NCI-H1694 treated with DMSO at 0.1 percent for 48 hours (cell line): ENCODE data around the gene MRPL11.

ENCODE experiments used
- DNase-seq: peaks from one replicate; lab custom pipeline; 2025; lab: John Stamatoyannopoulos, UW

MRPL11 gene

GRCh38 chr11:66438504-66439466 lies at the start of gene MRPL11:
Gene MRPL11 (minus strand): TSS chr11:66438848. CDS start chr11:66438754, 94 bp downstream.
- DNase-seq = peak; percentile 91

DNA sequence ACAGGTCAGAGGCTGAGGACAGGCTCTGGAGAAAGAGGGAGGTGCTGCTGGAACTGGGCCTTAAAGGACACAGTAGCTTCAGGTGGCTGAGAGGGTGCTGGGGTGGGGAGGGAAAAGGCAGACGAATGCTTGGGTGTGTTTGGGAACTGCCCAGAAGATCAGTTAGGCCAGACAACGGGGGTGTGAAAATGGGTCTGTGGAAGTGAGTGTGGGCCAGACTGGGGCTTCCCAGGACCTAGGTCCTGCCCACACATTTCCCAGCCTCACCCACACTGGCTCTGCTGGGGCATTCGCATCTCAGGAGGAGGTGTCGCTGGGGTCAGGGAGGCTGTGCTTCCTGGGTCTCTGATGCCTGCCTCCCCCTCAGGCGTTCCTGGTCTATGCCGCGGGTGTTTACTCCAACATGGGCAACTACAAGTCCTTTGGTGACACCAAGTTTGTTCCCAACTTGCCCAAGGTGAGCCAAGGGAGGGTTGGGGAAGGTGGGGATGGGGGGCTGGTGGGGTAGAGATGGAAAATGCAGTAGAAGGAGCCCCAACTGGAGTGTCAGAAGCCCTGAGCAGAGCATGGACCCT lies 46.2 kb upstream of the MRPL11 start:
- DNase-seq = no peak

- DNase-seq = peak; percentile 84
Measured at GRCh38 chr11:66480117-66480938, 41.7 kb upstream of the MRPL11 start, which contains the start of gene DPP3. Gene DPP3 (plus strand): TSS chr11:66480434. CDS start chr11:66482201, 1,767 bp downstream.

- DNase-seq = no peak
Measured at GRCh38 chr11:66479394-66480116, 40.9 kb upstream of the MRPL11 start.

- no peak for DNase-seq
Measured at GRCh38 chr11:66478729-66479393, 40.2 kb upstream of the MRPL11 start.

DNA sequence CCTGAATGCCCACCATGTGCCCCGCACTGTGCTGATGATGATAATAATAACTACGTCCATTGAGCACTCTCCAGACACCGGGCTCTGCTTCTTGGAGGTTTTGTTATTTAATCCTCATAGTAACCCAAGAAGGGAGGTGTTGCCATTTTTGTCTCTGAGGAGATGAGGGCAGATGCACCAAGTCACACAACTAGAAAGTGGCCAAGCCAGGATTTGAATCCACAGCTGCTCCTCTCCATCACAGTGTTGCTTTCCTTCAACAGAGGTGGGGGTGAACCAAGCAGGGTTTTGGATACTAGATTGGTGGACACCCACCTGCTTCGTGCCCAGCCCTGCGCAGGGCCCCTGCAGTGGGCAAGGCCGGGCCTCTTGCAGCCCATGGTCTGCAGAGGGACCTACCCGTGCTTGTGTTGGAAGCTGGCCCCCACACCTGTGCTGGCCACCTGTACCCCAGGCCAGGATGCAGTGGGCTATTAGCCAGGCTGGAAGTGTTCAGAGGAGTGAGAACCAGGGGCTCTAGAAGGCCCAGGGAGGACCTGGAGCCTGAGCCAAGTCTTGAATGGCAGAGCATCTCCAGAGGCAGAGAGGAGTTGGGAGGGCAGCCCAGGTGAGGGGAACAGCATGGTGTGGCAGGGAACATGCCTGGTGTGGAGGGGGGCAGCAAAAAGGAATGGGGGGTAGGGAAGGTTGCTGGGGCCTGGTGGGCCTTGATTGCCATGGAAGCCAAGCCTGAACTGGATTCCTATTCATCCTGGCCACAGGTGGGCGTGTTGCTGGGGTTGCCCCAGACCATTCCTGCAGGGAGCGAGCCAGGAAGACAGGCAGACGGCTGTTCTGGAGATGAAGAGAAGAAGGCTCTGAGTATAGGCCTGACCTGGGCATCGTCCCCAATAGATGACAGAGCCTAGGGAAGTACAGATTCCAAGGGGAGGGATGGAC lies 38.9 kb upstream of the MRPL11 start:
- no peak for DNase-seq

DNA sequence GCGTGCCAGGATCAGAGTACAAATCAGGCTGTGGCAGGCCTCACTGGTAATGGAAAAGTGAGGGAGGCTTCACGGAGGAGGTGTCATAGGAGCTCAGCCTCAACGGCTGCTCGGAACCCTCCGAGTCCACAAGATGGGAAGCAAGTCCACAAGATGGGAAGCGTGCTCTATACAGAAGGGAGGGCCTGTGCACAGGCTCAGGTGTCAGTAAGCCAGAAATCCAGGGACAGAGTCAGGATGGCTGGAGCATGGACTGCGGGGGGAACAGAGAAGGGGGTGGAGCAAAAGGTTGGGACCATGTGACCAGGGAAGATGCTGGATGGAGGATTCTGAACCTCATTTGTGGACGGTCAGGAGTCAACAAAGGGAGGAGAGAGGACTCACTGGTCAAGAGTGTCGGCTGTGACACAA lies 38.2 kb upstream of the MRPL11 start:
- DNase-seq = no peak

GRCh38 chr11:66476173-66476840 lies 37.7 kb upstream of the MRPL11 start:
- DNase-seq = no peak

DNA sequence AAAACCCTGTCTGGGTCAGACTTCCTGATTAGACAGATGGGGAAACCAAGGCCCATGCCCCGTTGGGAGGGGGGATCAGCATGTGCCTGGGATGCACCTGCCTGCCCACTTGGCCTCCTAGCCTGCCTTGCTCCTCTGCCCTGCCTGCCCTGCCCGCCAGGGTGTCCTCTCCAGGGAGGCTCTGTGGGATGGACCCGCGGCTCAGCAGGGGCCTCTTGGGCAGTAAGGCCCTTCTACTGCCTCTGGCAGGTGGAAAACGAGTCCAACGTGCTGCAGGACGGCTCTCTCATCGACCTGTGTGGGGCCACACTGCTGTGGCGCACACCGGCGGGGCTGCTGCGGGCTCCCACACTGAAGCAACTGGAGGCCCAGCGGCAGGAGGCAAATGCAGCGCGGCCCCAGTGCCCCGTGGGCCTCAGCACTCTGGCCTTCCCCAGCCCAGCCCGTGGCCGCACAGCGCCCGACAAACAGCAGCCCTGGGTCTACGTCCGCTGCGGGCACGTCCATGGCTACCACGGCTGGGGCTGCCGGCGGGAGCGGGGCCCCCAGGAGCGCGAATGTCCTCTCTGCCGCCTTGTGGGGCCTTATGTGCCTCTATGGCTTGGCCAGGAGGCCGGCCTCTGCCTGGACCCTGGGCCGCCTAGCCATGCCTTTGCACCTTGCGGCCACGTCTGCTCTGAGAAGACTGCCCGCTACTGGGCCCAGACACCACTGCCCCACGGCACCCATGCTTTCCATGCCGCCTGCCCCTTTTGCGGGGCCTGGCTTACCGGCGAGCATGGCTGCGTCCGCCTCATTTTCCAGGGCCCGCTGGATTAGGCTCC lies 36.9 kb upstream of the MRPL11 start:
- no peak for DNase-seq

- no peak for DNase-seq
Measured at GRCh38 chr11:66473608-66474515, 35.2 kb upstream of the MRPL11 start.

- DNase-seq = no peak
Measured at GRCh38 chr11:66473167-66473566, 34.5 kb upstream of the MRPL11 start.

DNA sequence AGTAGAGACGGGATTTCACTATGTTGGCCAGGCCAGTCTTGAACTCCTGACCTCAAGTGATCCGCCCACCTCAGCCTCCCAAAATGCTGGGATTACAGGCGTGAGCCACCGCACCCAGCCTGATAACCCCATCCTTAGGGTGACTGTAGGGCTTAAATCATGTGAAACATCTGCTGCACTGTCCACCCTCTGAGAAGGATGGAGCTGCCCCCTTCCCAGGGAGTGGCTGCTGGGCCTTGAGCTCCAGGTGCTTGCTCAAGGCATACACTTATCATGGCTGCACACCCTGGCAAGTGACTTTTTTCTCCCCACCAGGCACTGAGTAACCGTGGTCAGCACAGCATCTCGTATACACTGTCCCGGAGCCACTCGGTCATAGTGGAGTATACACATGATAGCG lies 33.4 kb upstream of the MRPL11 start:
- no peak for DNase-seq

GRCh38 chr11:66471142-66471541 lies 32.5 kb upstream of the MRPL11 start:
- no peak for DNase-seq

DNA sequence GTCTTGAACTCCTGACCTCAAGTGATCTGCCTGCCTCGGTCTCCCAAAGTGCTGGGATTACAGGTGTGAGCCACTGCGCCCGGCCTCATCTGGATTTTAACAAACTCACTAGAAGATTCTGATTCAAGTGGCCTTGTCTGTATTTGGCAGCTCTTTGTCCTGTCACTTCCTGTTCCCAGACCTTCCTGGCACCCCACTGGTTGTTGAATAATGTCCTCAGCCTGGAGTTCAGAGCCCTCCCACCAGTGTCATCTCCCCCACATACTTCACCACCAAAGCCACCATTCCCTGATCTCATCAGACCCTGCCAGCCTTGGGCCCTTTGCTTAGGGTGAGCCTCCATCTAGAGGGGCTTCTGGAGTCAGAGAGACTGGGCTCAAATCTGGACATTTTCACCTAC lies 31.4 kb upstream of the MRPL11 start:
- no peak for DNase-seq

DNA sequence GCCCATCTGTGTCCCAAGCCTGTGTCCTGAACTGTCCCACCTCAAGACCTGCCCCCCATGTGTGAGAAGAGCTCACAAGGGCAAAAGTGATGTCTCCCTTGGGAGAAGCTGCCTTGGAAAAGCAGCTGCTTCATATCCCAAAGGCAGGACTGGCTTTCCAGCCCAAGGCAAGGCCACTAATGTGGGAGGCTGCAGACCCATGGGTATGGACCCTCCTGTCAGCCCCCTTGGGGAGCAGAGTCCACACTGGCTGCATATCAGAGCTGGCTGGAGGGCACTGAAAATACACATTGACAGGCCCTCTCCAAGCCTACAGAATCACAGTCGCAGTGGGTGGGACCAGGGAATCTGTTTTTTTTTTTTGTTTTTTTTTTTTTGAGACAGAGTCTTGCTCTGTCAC lies 30.8 kb upstream of the MRPL11 start:
- DNase-seq = no peak

GRCh38 chr11:66468691-66469090 lies 30.0 kb upstream of the MRPL11 start:
- DNase-seq = no peak

DNA sequence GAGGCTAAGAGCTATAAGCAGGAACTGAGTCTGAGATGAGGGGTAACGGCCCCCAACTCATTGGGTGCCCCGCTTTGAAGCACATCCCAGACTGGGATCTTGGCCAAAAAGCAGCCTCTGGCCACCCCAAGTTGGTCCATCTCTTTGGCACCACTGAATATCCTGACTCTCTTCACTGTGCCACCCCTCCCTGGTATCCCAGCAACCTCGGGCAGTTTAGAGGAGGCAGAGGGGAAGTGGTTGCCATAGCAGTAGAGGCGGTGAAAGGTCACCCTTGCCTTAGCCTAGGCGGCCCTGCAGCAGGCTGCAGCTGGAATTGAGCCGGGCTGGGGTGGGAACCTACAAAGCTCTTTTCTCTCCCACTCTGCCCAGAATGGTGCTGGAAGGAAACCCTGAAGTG lies 29.1 kb upstream of the MRPL11 start:
- no peak for DNase-seq
